Erythroblast (primary cell): ENCODE results near the gene EIF3L.

Source experiments
- DNase-seq, 2 experiments: peaks; one replicate each; lab custom pipeline; 2025; lab: John Stamatoyannopoulos, UW
- GATA1 ChIP-seq: IDR thresholded peaks from 2 replicates; pipeline ENCODE4 v1.6.1; 2011; ENCODE audit warnings: low read depth, mild to moderate bottlenecking, control low read depth, low read length, moderate library complexity
- POLR2A ChIP-seq: IDR thresholded peaks from 2 replicates; pipeline ENCODE4 v1.6.1; 2011; ENCODE audit warnings: mild to moderate bottlenecking, low read length

The EIF3L gene

GRCh38 chr22:37808294-37808657 lies 40.9 kb upstream of the EIF3L start:
- DNase-seq = peak in 1 of 2 experiments; percentile 61
- TF ChIP-seq POLR2A (no peak), GATA1 (no peak)

GRCh38 chr22:37809672-37810333 lies 39.4 kb upstream of the EIF3L start:
- no peak for DNase-seq
- TF ChIP-seq POLR2A (no peak), GATA1 (no peak)

- no peak for DNase-seq
- TF ChIP-seq GATA1 = no peak
These were observed 37.4 kb upstream of the EIF3L start for GRCh38 chr22:37811867-37812266.

- TF ChIP-seq POLR2A (no peak), GATA1 (no peak)
These were observed 36.1 kb upstream of the EIF3L start for GRCh38 chr22:37812869-37813678.

GRCh38 chr22:37815593-37815992 lies 33.6 kb upstream of the EIF3L start:
- no peak for DNase-seq
- TF ChIP-seq POLR2A (no peak), GATA1 (no peak)

More at GRCh38 chr22:37812869-37813678, 36.1 kb upstream of the EIF3L start:
- no peak for DNase-seq

GRCh38 chr22:37816543-37817180 lies 32.6 kb upstream of the EIF3L start:
- TF ChIP-seq GATA1 (no peak), POLR2A (no peak)
- no peak for DNase-seq

- TF ChIP-seq GATA1 = no peak
- no peak for TF ChIP-seq POLR2A
- peak; percentile 85 to 91 for DNase-seq
These were observed 31.4 kb upstream of the EIF3L start for GRCh38 chr22:37817705-37818408.

GRCh38 chr22:37818409-37819104 lies 30.7 kb upstream of the EIF3L start:
- DNase-seq = peak; percentile 73 to 77
- TF ChIP-seq POLR2A = peak; percentile 17
- TF ChIP-seq GATA1 = no peak

GRCh38 chr22:37819105-37819433 lies 30.1 kb upstream of the EIF3L start:
- DNase-seq = no peak
- TF ChIP-seq POLR2A (no peak), GATA1 (no peak)

- no peak for DNase-seq
- TF ChIP-seq GATA1 = no peak
- TF ChIP-seq POLR2A = no peak
These were observed 28.9 kb upstream of the EIF3L start for GRCh38 chr22:37820350-37820749.

- no peak for DNase-seq
- TF ChIP-seq POLR2A (no peak), GATA1 (no peak)
These were observed 27.0 kb upstream of the EIF3L start for GRCh38 chr22:37822079-37822833.

- TF ChIP-seq GATA1 (no peak), POLR2A (no peak)
These were observed 25.9 kb upstream of the EIF3L start, which contains the start of gene GALR3 for GRCh38 chr22:37823134-37823985. Gene GALR3, plus strand, starts transcription at chr22:37823382. Its CDS starts 25 bp downstream, at chr22:37823407.

More at GRCh38 chr22:37823134-37823985, 25.9 kb upstream of the EIF3L start, which contains the start of gene GALR3:
- no peak for DNase-seq
